ENCODE data around the gene CYP26C1. TPM values are rescaled to one million over a fixed set of nuclear protein-coding genes. Genes with fewer than 3 reads are reported as not detected.

CYP26C1 gene
- polyA plus RNA-seq, 1 experiment: 0.09 TPM

- ChIA-PET CTCF (interaction anchor here (1.7 kb wide), 1 partner anchor 21 kb away, joined by 7 read pairs; no protein-coding TSS in a partner anchor), POLR2A (no interaction called here)
- no peak for DNase-seq (ENCODE audit: low read depth)
- TF ChIP-seq, protein P1, sequence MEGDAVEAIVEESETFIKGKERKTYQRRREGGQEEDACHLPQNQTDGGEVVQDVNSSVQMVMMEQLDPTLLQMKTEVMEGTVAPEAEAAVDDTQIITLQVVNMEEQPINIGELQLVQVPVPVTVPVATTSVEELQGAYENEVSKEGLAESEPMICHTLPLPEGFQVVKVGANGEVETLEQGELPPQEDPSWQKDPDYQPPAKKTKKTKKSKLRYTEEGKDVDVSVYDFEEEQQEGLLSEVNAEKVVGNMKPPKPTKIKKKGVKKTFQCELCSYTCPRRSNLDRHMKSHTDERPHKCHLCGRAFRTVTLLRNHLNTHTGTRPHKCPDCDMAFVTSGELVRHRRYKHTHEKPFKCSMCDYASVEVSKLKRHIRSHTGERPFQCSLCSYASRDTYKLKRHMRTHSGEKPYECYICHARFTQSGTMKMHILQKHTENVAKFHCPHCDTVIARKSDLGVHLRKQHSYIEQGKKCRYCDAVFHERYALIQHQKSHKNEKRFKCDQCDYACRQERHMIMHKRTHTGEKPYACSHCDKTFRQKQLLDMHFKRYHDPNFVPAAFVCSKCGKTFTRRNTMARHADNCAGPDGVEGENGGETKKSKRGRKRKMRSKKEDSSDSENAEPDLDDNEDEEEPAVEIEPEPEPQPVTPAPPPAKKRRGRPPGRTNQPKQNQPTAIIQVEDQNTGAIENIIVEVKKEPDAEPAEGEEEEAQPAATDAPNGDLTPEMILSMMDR (IDR thresholded peaks at IDR 0.05; ENCODE audit: insufficient read depth, low read depth, low read length): no peak
- H3K4me3 ChIP-seq (ENCODE audit: low read depth, low read length): no peak overlapping the region
- H3K27me3 ChIP-seq (ENCODE audit: control insufficient read depth, insufficient read depth, low read length): no peaks in the 10 kb centered on the region
- no peaks in the 10 kb centered on the region for H3K36me3 ChIP-seq (ENCODE audit: control insufficient read depth, insufficient read depth, low read length)
These were observed 33.1 kb upstream of the CYP26C1 start for GRCh38 chr10:93027508-93027907.

DNA sequence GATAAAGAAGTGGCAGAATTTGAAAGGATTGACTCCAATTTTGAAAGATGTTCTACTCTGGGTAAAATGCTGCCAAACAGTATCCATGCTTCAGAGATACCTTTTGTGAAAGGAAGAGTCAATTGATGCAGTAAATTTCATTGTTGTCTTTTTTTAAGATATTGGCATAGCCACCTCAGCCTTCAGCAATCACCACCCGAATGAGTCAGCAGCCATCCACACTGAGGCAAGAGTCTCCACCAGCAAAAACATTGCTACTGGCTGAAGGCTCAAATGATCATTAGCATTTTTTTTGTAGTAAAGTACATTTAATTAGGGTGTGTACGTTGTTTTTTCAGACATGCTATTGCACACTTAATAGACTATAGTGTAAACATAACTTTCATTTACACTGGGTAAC, 31.7 kb upstream of the CYP26C1 start:
- Histone ChIP-seq H3K36me3 (ENCODE audit: control insufficient read depth, insufficient read depth, low read length) (no peaks in the 10 kb centered on the region), H3K4me3 (ENCODE audit: low read depth, low read length) (no peak overlapping the region), H3K27me3 (ENCODE audit: control insufficient read depth, insufficient read depth, low read length) (no peaks in the 10 kb centered on the region)
- TF ChIP-seq, protein P1 (IDR thresholded peaks at IDR 0.05; ENCODE audit: insufficient read depth, low read depth, low read length): no peak
- ChIA-PET POLR2A (no interaction called here), CTCF (no interaction called here)
- DNase-seq (ENCODE audit: low read depth): no peak

DNA sequence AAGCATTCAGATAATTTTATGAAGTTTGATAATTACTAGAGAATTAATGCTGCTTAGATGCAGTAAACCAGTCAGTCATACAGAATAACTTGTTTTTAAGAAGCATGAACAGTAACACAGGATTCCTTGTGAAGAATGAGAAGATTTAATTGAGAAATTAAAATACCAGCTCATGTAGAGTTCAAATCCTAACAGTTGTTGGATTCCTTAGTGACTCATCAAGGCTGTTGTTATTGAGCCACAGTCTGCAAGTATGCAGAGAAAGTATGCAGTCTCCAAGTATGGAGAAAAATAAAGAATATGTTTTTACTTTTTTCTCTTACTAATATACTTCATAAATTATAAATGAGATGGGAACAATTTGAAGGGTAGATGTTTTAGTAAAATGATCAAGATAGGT, 30.2 kb upstream of the CYP26C1 start:
- TF ChIP-seq, protein P1 (IDR thresholded peaks at IDR 0.05; ENCODE audit: insufficient read depth, low read depth, low read length): no peak
- DNase-seq (ENCODE audit: low read depth): peak; percentile 62
- Histone ChIP-seq H3K27me3 (ENCODE audit: control insufficient read depth, insufficient read depth, low read length) (no peaks in the 10 kb centered on the region), H3K36me3 (ENCODE audit: control insufficient read depth, insufficient read depth, low read length) (no peaks in the 10 kb centered on the region), H3K4me3 (ENCODE audit: low read depth, low read length) (no peak overlapping the region)
- ChIA-PET POLR2A (no interaction called here), CTCF (interaction anchor here (0.6 to 6.4 kb wide), 4 partner anchors 8 to 24 kb away, joined by 3 to 42 read pairs (median 3); no protein-coding TSS in a partner anchor)

DNA sequence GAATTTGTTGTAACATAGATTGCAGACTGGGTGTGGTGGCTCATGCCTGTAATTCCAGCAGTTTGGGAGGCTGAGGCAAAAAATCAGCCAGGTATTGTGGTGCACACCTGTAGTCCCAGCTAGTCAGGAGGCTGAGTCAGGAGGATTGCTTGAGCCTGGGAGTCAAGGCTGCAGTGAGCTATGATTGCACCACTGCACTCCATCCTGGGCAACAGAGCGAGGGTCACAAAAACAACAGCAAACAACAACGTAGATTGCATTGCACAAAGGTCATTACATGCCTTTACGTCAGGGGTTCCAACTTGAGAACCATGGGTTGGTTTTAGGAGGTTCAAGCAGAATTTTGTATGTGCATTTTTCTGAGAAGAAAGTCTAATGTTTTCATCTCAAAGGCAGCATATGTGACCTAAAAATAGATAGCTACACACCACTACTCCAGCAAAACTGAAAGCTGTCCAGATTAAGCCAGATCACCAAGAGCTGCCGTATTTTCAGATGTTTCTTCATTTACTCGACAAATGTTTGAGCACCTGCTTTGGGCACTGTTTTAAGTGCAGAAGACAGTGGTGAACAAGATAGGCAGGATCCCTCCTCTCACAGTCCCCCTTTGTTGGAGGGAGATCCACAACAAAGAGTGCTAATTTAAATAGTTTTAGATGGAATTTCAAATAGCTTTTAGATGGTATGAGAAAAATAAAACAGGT, 28.3 kb upstream of the CYP26C1 start:
- ChIA-PET CTCF (interaction anchor here (0.8 to 6.4 kb wide), 4 partner anchors 11 to 31 kb away, joined by 3 to 42 read pairs (median 4); no protein-coding TSS in a partner anchor), POLR2A (interaction anchor here (0.7 kb wide), 1 partner anchor 43 kb away, joined by 3 read pairs; no protein-coding TSS in a partner anchor)
- no peaks in the 10 kb centered on the region for H3K27me3 ChIP-seq (ENCODE audit: control insufficient read depth, insufficient read depth, low read length)
- TF ChIP-seq, protein P1 (IDR thresholded peaks at IDR 0.05; ENCODE audit: insufficient read depth, low read depth, low read length): no peak
- no peak for DNase-seq (ENCODE audit: low read depth)
- no peaks in the 10 kb centered on the region for H3K36me3 ChIP-seq (ENCODE audit: control insufficient read depth, insufficient read depth, low read length)
- H3K4me3 ChIP-seq (ENCODE audit: low read depth, low read length): no peak overlapping the region

DNA sequence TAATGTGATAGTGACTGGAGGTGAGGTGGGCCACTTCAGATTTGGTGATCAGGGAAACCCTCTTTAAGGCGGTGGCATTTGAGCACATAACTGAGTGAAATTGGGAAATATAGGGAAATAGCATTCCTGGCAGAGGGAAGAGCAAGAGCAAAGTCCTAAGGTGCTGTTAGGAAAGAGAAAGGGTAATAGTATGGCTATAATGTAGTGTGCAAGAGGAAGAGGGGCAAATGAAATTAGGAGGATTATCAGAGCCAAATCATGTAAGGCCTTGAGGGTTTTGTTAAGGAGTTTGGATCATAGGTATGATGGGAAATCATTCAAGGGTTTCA, 27.8 kb upstream of the CYP26C1 start:
- CTCF ChIA-PET: interaction anchor here (0.8 to 6.4 kb wide), 4 partner anchors 10 to 31 kb away, joined by 3 to 42 read pairs (median 4); no protein-coding TSS in a partner anchor

More for the DNA sequence above, 27.8 kb upstream of the CYP26C1 start:
- H3K4me3 ChIP-seq (ENCODE audit: low read depth, low read length): no peak overlapping the region
- H3K36me3 ChIP-seq (ENCODE audit: control insufficient read depth, insufficient read depth, low read length): no peaks in the 10 kb centered on the region
- DNase-seq (ENCODE audit: low read depth): no peak
- no peaks in the 10 kb centered on the region for H3K27me3 ChIP-seq (ENCODE audit: control insufficient read depth, insufficient read depth, low read length)
- POLR2A ChIA-PET: interaction anchor here (0.7 kb wide), 1 partner anchor 42 kb away, joined by 3 read pairs; no protein-coding TSS in a partner anchor
- TF ChIP-seq, protein P1 (IDR thresholded peaks at IDR 0.05; ENCODE audit: insufficient read depth, low read depth, low read length): no peak

Data from BJ (cell line).